BJ (cell line): ENCODE data around the gene KCTD10. TPM values are rescaled to one million over a fixed set of nuclear protein-coding genes. Genes with fewer than 3 reads are reported as not detected.
A peak's percentile ranks its signal among the peaks of the same experiment; 100 is the strongest.

Experiments
- CTCF ChIA-PET: fragments of 350-600 bp; formaldehyde crosslinking; extraction: SDS; loops from one replicate; lab custom pipeline; 2021; ENCODE audit warnings: antibody characterized with exemption, inconsistent platforms; lab: Yijun Ruan, JAX
- POLR2A ChIA-PET: fragments of 300-600 bp; sonication (Branson Sonifier 250); formaldehyde crosslinking; extraction: SDS; loops from one replicate; lab custom pipeline; 2021; ENCODE audit warnings: antibody characterized with exemption; lab: Charles Lee
- DNase-seq: peaks from one replicate; pipeline ENCODE4 v3.0.0-alpha.2; 2011; ENCODE audit warnings: low read depth
- H3K27me3 ChIP-seq: 2 replicates; pipeline ENCODE4 v1.6.0; 2011; ENCODE audit warnings: low read length; ENCODE audit not compliant: control insufficient read depth, insufficient read depth
- H3K36me3 ChIP-seq: 2 replicates; pipeline ENCODE4 v1.5.1; 2011; ENCODE audit warnings: low read length; ENCODE audit not compliant: control insufficient read depth, insufficient read depth
- H3K4me3 ChIP-seq: 2 replicates; pipeline ENCODE4 v1.5.1; 2011; ENCODE audit warnings: low read depth, mild to moderate bottlenecking, control low read depth, low read length
- CTCF ChIP-seq: IDR thresholded peaks from 2 replicates; pipeline ENCODE4 v1.5.1; 2011; ENCODE audit warnings: low read depth, mild to moderate bottlenecking, control low read depth, inconsistent platforms, low read length, moderate library complexity; ENCODE audit not compliant: insufficient read depth
- polyA plus RNA-seq: library from polyadenylated mRNA; depleted of rRNA; stranded (reverse); fragments of >200 nt; gene quantifications from 2 replicates; pipeline ENCODE4 v1.2.3, GENCODE V29; 2011

Gene KCTD10
- polyA plus RNA-seq, 1 experiment, result 172 TPM

GRCh38 chr12:109481863-109482262, 4.8 kb upstream of the KCTD10 start:
- DNase-seq, result no peak
- no peak overlapping the region for H3K4me3 ChIP-seq
- ChIA-PET CTCF (interaction anchor here (1.3 to 1.4 kb wide), 4 partner anchors 12 to 52 kb away, joined by 3 to 5 read pairs (median 4); no protein-coding TSS in a partner anchor), POLR2A (no interaction called here)
- TF ChIP-seq CTCF, result no peak
- no peaks in the 10 kb centered on the region for H3K27me3 ChIP-seq
- H3K36me3 ChIP-seq, result peaks cover 16% of the 10 kb centered on the region

GRCh38 chr12:109480356-109480755, 3.3 kb upstream of the KCTD10 start:
- POLR2A ChIA-PET, result no interaction called here
- no peak for DNase-seq
- CTCF ChIA-PET, result interaction anchor here (1.4 kb wide), 1 partner anchor 47 kb away, joined by 5 read pairs; no protein-coding TSS in a partner anchor
- no peak for TF ChIP-seq CTCF
- Histone ChIP-seq H3K36me3 (peaks cover 7% of the 10 kb centered on the region), H3K4me3 (no peak overlapping the region), H3K27me3 (no peaks in the 10 kb centered on the region)

- DNase-seq, result no peak
- Histone ChIP-seq H3K27me3 (no peaks in the 10 kb centered on the region), H3K36me3 (peaks cover 6% of the 10 kb centered on the region), H3K4me3 (no peak overlapping the region)
- ChIA-PET POLR2A (no interaction called here), CTCF (interaction anchor here (1.0 to 5.8 kb wide), 2 partner anchors 45 to 52 kb away, joined by 4 to 40 read pairs; no protein-coding TSS in a partner anchor)
- TF ChIP-seq CTCF, result no peak
Observed at GRCh38 chr12:109479761-109480160, 2.7 kb upstream of the KCTD10 start.

- no peak for TF ChIP-seq CTCF
- Histone ChIP-seq H3K36me3 (peaks cover 9% of the 10 kb centered on the region), H3K27me3 (no peaks in the 10 kb centered on the region), H3K4me3 (peak overlapping the region; percentile 84)
- ChIA-PET CTCF (interaction anchor here (0.9 to 5.8 kb wide), 3 partner anchors 8 to 50 kb away, joined by 4 to 40 read pairs (median 15); no protein-coding TSS in a partner anchor), POLR2A (no interaction called here)
- no peak for DNase-seq
Observed at GRCh38 chr12:109477963-109478315, 839 bp upstream of the KCTD10 start.

GRCh38 chr12:109476807-109477184, 304 bp downstream of the KCTD10 start:
- Histone ChIP-seq H3K4me3 (peak overlapping the region; percentile 84), H3K36me3 (peaks cover 12% of the 10 kb centered on the region), H3K27me3 (no peaks in the 10 kb centered on the region)
- no peak for TF ChIP-seq CTCF
- no peak for DNase-seq
- CTCF ChIA-PET, result interaction anchor here (0.7 to 5.8 kb wide), 5 partner anchors 13 to 49 kb away, joined by 4 to 40 read pairs (median 5); no protein-coding TSS in a partner anchor
- POLR2A ChIA-PET, result interaction anchor here (0.6 to 1.9 kb wide), 2 partner anchors 10 to 14 kb away, joined by 3 to 11 read pairs; no protein-coding TSS in a partner anchor
